Measurements from ENCODE around the gene EHMT1. TPM values are rescaled to one million over a fixed set of nuclear protein-coding genes. Genes with fewer than 3 reads are reported as not detected.
"Not testable (repeated sequence)": the region's sequence is repeated elsewhere in the genome, so short reads cannot be mapped to it uniquely, and the experiment has no call there.

The EHMT1 gene
- total RNA-seq, 2 donors from 2014 or later = 56.2 to 97.9 TPM

DNA sequence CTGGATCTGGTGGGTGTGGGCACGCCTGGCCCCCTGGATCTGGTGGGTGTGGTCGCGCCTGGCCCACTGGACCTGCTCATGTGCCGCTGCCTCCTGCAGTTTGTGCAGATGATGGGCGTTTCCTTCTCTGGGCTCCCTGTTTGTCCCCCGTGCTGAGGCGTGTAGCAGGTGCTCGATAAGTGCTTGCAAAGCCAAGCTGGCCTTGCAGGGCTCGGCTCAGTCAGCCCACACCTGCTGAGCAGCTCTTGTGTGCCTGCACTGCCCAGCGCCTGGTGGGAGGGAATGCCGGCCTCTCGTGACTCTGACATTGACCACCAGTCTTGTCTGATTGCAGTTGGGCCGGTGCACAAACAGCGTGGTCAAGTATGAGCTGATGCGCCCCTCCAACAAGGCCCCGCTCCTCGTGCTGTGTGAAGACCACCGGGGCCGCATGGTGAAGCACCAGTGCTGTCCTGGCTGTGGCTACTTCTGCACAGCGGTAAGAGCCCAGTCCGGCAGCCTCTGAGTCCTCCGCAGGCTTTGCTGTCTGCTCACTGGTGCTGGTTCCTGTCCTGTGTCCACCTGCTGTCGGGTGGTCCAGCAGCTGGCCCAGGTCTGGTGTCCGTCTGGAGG is 156.1 kb downstream of the EHMT1 start:
- intact Hi-C loops (cut with DNase I) = no loop called here

DNA sequence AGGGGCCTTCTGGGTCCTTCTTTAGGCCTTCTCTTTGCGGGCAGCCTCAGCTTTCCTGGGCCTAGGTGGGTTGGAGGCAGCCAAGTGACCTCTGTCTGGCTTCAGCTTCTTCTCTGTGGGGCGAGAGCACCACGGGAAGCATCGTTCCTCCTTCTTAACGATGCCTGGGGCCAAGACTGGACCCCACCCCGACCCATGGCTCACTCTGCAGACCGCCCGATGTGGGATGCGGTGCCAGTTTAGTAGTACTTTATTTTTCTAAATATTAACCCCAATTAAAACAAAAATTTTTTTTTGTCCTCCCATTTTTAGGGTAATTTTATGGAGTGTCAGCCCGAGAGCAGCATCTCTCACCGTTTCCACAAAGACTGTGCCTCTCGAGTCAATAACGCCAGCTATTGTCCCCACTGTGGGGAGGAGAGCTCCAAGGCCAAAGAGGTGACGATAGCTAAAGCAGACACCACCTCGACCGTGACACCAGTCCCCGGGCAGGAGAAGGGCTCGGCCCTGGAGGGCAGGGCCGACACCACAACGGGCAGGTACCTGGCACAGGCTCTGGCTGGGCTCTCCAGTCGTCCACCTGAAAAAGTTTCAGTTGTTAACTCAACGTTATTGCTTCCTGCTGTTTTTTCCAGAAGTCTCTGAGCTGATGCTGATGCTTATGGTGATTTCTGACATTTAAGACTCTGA is 157.6 kb downstream of the EHMT1 start:
- Histone ChIP-seq H3K27ac (no peak overlapping the region), H3K36me3 (no peaks in the 10 kb centered on the region)
- TF ChIP-seq CTCF (IDR thresholded peaks at IDR 0.05) = no peak

More for the DNA sequence above, 156.1 kb downstream of the EHMT1 start:
- TF ChIP-seq CTCF (IDR thresholded peaks at IDR 0.05) = no peak
- no peaks in the 10 kb centered on the region for H3K4me1 ChIP-seq
- H3K27me3 ChIP-seq = no peaks in the 10 kb centered on the region
- no peaks in the 10 kb centered on the region for H3K9me3 ChIP-seq
- H3K27ac ChIP-seq = no peak overlapping the region
- H3K4me3 ChIP-seq = no peak overlapping the region
- DNase-seq = no peak
- H3K36me3 ChIP-seq = no peaks in the 10 kb centered on the region
- no peak overlapping the region for H3K9ac ChIP-seq (ENCODE audit: low read depth in 2 of 2, low read length in 2 of 2)

GRCh38 chr9:137777761-137778160 is 159.0 kb downstream of the EHMT1 start:
- Histone ChIP-seq H3K27me3 (no peaks in the 10 kb centered on the region), H3K4me3 (no peak overlapping the region), H3K9ac (ENCODE audit: low read depth in 2 of 2, low read length in 2 of 2) (no peak overlapping the region), H3K27ac (no peak overlapping the region), H3K36me3 (no peaks in the 10 kb centered on the region), H3K4me1 (no peaks in the 10 kb centered on the region), H3K9me3 (no peaks in the 10 kb centered on the region)
- intact Hi-C loops (cut with DNase I) = no loop called here
- TF ChIP-seq CTCF (IDR thresholded peaks at IDR 0.05) = no peak
- no peak for DNase-seq

More for the DNA sequence above, 157.6 kb downstream of the EHMT1 start:
- no peaks in the 10 kb centered on the region for H3K9me3 ChIP-seq
- intact Hi-C loops (cut with DNase I) = no loop called here
- H3K9ac ChIP-seq (ENCODE audit: low read depth in 2 of 2, low read length in 2 of 2) = no peak overlapping the region
- H3K27me3 ChIP-seq = no peaks in the 10 kb centered on the region
- no peak for DNase-seq
- H3K4me1 ChIP-seq = no peaks in the 10 kb centered on the region
- no peak overlapping the region for H3K4me3 ChIP-seq

DNA sequence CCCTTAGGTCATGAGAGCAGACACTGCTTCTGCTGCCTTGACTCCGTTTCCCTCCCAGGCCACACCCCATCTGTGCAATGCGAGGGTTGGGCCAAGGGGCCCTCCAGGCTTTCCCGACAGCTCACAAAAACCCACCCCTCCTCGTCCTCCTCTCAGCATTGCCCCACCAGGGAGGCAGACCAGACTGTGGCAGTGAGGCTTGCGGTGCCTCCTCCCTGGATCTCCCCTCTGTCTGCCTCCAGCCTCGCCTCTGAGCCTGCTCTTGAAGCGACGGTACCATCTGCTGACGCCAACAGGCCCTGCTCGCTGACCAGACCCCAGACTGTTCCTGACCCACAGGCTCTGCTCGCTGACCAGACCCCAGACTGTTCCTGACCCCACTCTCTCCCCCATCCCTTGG is 159.5 kb downstream of the EHMT1 start:
- no peak for TF ChIP-seq CTCF (IDR thresholded peaks at IDR 0.05)
- Histone ChIP-seq H3K27ac (no peak overlapping the region), H3K4me3 (no peak overlapping the region), H3K4me1 (no peaks in the 10 kb centered on the region), H3K36me3 (no peaks in the 10 kb centered on the region), H3K27me3 (no peaks in the 10 kb centered on the region), H3K9me3 (no peaks in the 10 kb centered on the region), H3K9ac (ENCODE audit: low read depth in 2 of 2, low read length in 2 of 2) (no peak overlapping the region)
- intact Hi-C loops (cut with DNase I) = no loop called here
- DNase-seq = no peak

GRCh38 chr9:137778914-137779313 is 160.1 kb downstream of the EHMT1 start:
- H3K9ac ChIP-seq (ENCODE audit: low read depth in 2 of 2, low read length in 2 of 2) = no peak overlapping the region
- H3K4me3 ChIP-seq = no peak overlapping the region
- no peaks in the 10 kb centered on the region for H3K9me3 ChIP-seq
- H3K4me1 ChIP-seq = no peaks in the 10 kb centered on the region
- no peaks in the 10 kb centered on the region for H3K36me3 ChIP-seq
- TF ChIP-seq CTCF (IDR thresholded peaks at IDR 0.05) = no peak
- H3K27ac ChIP-seq = no peak overlapping the region
- DNase-seq = no peak
- no peaks in the 10 kb centered on the region for H3K27me3 ChIP-seq
- intact Hi-C loops (cut with DNase I) = no loop called here

GRCh38 chr9:137780031-137780430 is 161.2 kb downstream of the EHMT1 start:
- H3K9me3 ChIP-seq; intact Hi-C loops (cut with DNase I); H3K27ac ChIP-seq; H3K4me1 ChIP-seq; H3K27me3 ChIP-seq; H3K9ac ChIP-seq (ENCODE audit: low read depth in 2 of 2, low read length in 2 of 2); H3K36me3 ChIP-seq; H3K4me3 ChIP-seq; DNase-seq: not testable (repeated sequence)

All from colonic mucosa (tissue), 4 donors.